Sciatic nerve (tissue), 2 donors: Measurements from ENCODE around the gene SH3BGRL3. TPM values are rescaled to one million over a fixed set of nuclear protein-coding genes. Genes with fewer than 3 reads are reported as not detected.

Source experiments
- ATAC-seq: fragments of 200-7000 bp; cut with Tn5 transposase; one replicate; pipeline ENCODE4 v1.9.1; 2020; ENCODE audit warnings: mild to moderate bottlenecking, moderate library complexity
- DNase-seq: peaks from one replicate; pipeline ENCODE4 v3.0.0-alpha.2; 2020; ENCODE audit warnings: low spot score
- intact Hi-C: fragments of 100-400 bp; cut with DNase I; formaldehyde crosslinking; loops from one replicate; pipeline ENCODE4 v1.14.2; 2022
- total RNA-seq: library from RNA; stranded (reverse); fragmentation: NEBNext Ultra II Directional; extraction: Animal tissue kit (Norgen Biotek cat#: 25700); gene quantifications from one replicate; pipeline ENCODE4 v1.2.1, GENCODE V29; 2021
- donor health status: DM: no; HTN: no; CAD: no.
- donor health status: DM: no; HTN: no; CAD: no.

SH3BGRL3 gene
- total RNA-seq, 1 donor from 2014 or later: 106 TPM

GRCh38 chr1:26275580-26276431 lies 4.1 kb upstream of the SH3BGRL3 start:
- ATAC-seq (peak; percentile 79), DNase-seq (peak; percentile 92)
- intact Hi-C loops: no loop called here

- DNase-seq (peak; percentile 66), ATAC-seq (no peak)
- intact Hi-C loops: no loop called here
Observed at GRCh38 chr1:26276432-26276838, 3.5 kb upstream of the SH3BGRL3 start.

- intact Hi-C loops: no loop called here
- ATAC-seq: no peak
- no peak for DNase-seq
Observed at GRCh38 chr1:26277261-26277661, 2.6 kb upstream of the SH3BGRL3 start.

GRCh38 chr1:26277719-26278118 lies 2.2 kb upstream of the SH3BGRL3 start:
- ATAC-seq (no peak), DNase-seq (no peak)
- intact Hi-C loops: no loop called here

- ATAC-seq (no peak), DNase-seq (no peak)
- intact Hi-C loops: no loop called here
Observed at GRCh38 chr1:26278303-26278702, 1.6 kb upstream of the SH3BGRL3 start.

- ATAC-seq (no peak), DNase-seq (no peak)
- intact Hi-C loops: no loop called here
Observed at GRCh38 chr1:26278724-26279455, 996 bp upstream of the SH3BGRL3 start.

GRCh38 chr1:26280333-26281042 lies 602 bp downstream of the SH3BGRL3 start:
- DNase-seq: no peak
- no peak for ATAC-seq
- intact Hi-C loops: loop anchor here (5.0 kb wide), 1 partner anchor 37 kb away; the partner anchor contains the start of gene CD52

GRCh38 chr1:26281091-26281958 lies 1.4 kb downstream of the SH3BGRL3 start:
- intact Hi-C loops: loop anchor here (5.0 kb wide), 1 partner anchor 36 kb away; the partner anchor contains the start of gene CD52
- DNase-seq (no peak), ATAC-seq (no peak)

GRCh38 chr1:26281971-26282370 lies 2.1 kb downstream of the SH3BGRL3 start:
- intact Hi-C loops: loop anchor here (5.0 kb wide), 1 partner anchor 35 kb away; the partner anchor contains the start of gene CD52
- no peak for ATAC-seq
- DNase-seq: no peak

- intact Hi-C loops: loop anchor here (5.0 kb wide), 1 partner anchor 35 kb away; the partner anchor contains the start of gene CD52
- DNase-seq (no peak), ATAC-seq (no peak)
Observed at GRCh38 chr1:26282401-26282918, 2.6 kb downstream of the SH3BGRL3 start.

GRCh38 chr1:26283279-26283853 lies 3.5 kb downstream of the SH3BGRL3 start:
- no peak for ATAC-seq
- intact Hi-C loops: loop anchor here (5.0 kb wide), 1 partner anchor 34 kb away; the partner anchor contains the start of gene CD52

GRCh38 chr1:26283871-26284596 lies 4.1 kb downstream of the SH3BGRL3 start:
- DNase-seq (no peak), ATAC-seq (no peak)

More at GRCh38 chr1:26283279-26283853, 3.5 kb downstream of the SH3BGRL3 start:
- no peak for DNase-seq

GRCh38 chr1:26284597-26285347 lies 4.9 kb downstream of the SH3BGRL3 start:
- intact Hi-C loops: loop anchor here (5.0 kb wide), 1 partner anchor 33 kb away; the partner anchor contains the start of gene CD52
- no peak for DNase-seq

More at GRCh38 chr1:26283871-26284596, 4.1 kb downstream of the SH3BGRL3 start:
- intact Hi-C loops: loop anchor here (5.0 kb wide), 1 partner anchor 33 kb away; the partner anchor contains the start of gene CD52

GRCh38 chr1:26285366-26286063 lies 5.6 kb downstream of the SH3BGRL3 start:
- DNase-seq: no peak
- intact Hi-C loops: no loop called here
- no peak for ATAC-seq

More at GRCh38 chr1:26284597-26285347, 4.9 kb downstream of the SH3BGRL3 start:
- peak; percentile 27 for ATAC-seq

GRCh38 chr1:26286064-26286416 lies 6.2 kb downstream of the SH3BGRL3 start:
- DNase-seq: no peak
- intact Hi-C loops: no loop called here
- no peak for ATAC-seq
